GM18511 (cell line): ENCODE results near the gene DENND5B.
A peak's percentile ranks its signal among the peaks of the same experiment; 100 is the strongest.
"Not testable (repeated sequence)": the region's sequence is repeated elsewhere in the genome, so short reads cannot be mapped to it uniquely, and the experiment has no call there.

Source experiments
- ATAC-seq: cut with Tn5 transposase; IDR thresholded peaks from one replicate; pipeline ENCODE4 v1.9.1; 2021; ENCODE audit warnings: mild to moderate bottlenecking, moderate library complexity; ENCODE audit not compliant: unreplicated experiment

The DENND5B gene

GRCh38 chr12:31508436-31509150 is 82.3 kb downstream of the DENND5B start:
- ATAC-seq = no peak

DNA sequence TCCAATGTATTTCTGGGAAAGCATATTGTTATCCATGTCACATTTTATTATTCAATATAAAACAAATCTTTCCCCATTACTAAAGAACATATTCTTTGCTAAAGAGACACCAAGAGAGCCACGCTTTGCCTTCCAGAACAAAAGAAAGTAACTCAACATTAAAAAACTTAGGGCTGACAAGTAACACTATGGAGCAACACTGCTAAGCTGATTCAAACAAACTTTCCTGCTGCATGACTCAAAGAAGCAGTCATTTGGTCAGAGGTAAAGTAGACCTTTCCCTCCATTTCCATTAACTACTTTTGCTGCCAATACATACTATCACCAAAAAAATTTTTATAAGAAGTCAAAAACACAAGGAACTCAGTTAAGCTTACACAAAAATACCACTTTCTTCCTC is 83.0 kb downstream of the DENND5B start:
- no peak for ATAC-seq

- ATAC-seq = no peak
These were observed 84.2 kb downstream of the DENND5B start for GRCh38 chr12:31506515-31507306.

- ATAC-seq = no peak
These were observed 86.2 kb downstream of the DENND5B start for GRCh38 chr12:31504625-31505222.

GRCh38 chr12:31501014-31501413 is 89.9 kb downstream of the DENND5B start:
- ATAC-seq = not testable (repeated sequence)

DNA sequence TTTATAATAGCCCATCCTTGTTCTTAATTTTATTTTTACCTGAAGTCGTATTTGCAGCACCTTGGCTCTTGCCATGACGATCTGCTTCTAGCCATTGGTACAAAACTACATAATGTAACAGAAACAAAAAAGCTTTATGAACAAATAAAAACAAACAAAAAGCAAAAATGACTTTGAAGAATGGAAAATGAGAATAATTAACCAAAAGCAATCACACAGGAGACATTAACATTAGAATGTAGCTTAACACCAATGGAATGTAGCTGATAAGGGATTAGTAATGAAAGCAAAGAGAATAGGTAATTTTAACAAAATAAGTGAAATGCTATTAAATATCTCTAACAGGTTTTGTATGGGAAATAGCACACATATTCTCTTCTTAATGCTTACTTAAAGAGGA is 91.4 kb downstream of the DENND5B start:
- ATAC-seq = no peak

DNA sequence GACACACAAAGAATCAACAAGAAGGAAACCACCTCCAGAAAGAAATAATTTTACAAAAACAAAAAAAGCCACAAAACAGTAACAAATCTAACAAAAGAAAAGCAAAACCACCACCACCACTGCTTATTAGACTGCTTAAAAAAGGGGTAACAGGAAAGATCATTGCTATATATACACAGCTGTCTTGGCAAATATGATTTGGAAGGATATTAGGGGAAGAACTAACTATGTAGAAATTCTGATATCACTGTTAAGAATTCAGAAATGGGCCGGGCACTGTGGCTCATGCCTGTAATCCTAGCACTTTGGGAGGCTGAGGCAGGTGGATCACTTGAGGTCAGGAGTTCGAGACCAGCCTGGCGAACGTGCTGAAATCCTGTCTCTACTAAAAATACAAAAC is 92.5 kb downstream of the DENND5B start:
- no peak for ATAC-seq

GRCh38 chr12:31496257-31496656 is 94.7 kb downstream of the DENND5B start:
- no peak for ATAC-seq

- no peak for ATAC-seq
These were observed 96.5 kb downstream of the DENND5B start for GRCh38 chr12:31494455-31494854.

DNA sequence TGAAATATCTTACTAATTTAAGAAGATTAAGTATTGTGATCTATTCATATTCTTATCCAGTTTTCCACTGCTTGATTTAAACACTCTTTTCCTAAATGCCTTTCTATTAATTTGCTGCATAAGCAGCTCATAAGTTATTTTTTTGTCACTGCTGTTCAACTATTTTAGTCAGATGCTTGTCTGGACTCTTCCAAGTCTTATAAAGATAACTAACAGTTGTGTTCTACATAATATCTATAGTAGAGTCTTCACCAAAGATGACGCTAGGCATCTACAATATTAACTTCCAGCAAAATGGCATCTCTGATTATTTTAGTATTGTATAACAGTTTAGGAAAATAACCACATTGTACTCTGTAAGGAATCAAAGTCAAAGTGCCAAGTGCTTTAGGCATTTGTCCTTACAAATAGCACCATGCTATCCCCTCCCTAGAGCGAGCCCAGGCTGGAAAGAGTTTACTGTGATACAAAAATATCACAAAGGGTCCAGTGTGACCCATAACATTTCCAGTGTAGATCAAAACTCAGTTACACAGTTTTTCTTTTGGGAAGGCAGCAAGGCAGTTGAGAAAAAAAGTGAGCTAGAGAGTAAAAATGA is 98.2 kb downstream of the DENND5B start:
- no peak for ATAC-seq

DNA sequence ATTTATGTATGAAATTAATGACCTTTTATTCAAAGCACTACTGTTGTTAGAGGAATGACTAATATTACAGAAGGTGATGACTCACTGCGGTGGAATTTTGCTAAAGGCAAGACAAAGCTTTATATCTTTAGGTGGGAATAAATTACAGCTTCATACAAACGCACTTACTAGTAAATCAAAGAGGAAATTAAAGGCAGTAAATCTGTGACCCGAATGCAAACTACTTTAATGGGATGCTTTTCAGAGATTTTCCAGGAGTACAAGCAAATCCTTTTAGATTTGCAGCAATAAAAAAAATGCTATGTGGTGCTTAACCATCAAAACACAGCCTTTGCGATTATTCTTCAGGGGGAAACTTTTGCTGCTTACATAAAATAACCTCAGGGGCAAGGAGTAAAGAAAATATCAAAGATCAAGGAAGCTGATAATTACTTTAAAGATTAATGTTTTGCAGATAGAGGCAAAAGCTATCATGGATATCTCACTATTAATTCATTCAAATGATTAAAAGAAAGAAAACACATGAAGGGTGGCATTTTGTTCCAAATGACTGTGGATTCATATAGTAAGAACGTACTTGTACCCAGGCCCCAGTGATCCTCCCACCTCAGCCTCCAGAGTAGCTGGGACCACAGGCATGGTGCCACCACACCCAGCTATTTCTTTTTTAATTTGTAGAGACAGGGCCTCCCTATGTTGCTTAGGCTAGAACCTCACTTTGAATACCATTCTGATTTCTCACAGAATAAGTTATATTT is 98.9 kb downstream of the DENND5B start:
- ATAC-seq = no peak

GRCh38 chr12:31491241-31491794 is 99.6 kb downstream of the DENND5B start:
- no peak for ATAC-seq

DNA sequence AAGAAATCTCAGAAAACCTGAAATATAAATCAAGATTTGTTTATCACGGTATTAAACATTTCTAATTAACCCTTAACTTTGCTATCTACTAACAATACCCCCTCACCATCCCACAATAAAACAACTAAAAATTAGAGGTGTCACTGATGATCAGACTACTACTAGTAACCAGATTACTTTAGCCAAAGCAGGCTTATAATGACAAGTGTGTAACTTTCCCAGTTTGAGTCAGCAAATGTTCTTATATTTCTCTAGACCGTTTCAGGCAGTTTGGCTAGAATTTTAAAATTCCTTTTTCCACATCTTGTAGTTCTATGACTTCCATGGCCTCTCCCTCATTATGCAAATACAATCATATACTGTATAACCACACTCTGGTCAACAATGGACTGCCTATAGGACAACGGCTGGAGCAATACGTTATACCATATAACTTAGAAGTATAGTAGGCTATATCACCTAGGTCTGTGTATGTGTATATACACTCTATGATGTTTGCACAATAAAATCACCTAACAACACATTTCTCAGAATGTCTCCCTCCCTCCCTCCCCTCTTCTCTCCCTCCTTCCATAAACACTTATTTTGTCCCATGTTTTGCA is 102.1 kb downstream of the DENND5B start:
- no peak for ATAC-seq

DNA sequence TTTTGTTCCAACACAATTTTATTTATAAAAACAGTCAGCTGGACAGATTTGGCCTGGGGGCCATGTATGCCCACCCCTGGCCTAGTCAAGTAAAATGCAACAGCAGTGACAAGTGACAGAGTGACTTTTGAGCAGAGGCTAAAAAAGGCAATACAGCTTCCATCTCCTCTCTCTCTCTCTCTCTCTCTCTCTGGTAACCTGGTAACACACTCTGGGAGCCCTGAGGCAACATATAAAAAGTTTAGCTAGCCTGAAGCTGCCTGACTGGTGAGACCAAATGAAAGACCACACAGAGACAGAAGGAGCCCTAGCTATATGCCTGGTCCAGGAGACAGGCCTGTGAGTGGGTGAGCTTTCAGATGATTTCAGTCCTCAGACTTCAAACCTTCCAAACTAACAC is 105.4 kb downstream of the DENND5B start:
- no peak for ATAC-seq

- no peak for ATAC-seq
These were observed 108.1 kb downstream of the DENND5B start for GRCh38 chr12:31482816-31483215.

DNA sequence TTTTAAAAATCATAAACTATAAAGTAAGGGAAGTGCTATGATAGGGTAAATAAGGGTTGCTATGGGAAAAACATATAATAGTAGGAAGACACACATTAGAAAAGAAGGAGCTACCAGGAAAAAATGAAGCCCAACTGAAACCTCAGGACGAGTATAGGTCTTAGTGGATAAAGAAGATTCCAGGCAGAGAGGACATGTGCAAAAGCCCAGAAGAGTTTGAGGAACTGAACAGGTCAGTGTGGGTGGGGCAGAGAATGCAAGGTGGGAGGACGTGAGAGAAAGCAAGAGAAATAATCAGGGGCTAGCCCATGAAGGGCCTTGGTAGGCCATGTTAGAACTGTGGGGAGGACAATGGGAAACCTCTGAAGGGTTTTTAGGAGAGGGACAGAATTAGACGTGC is 109.5 kb downstream of the DENND5B start:
- ATAC-seq = no peak

- no peak for ATAC-seq
These were observed 111.3 kb downstream of the DENND5B start for GRCh38 chr12:31479516-31480210.

- no peak for ATAC-seq
These were observed 112.0 kb downstream of the DENND5B start for GRCh38 chr12:31478898-31479297.

DNA sequence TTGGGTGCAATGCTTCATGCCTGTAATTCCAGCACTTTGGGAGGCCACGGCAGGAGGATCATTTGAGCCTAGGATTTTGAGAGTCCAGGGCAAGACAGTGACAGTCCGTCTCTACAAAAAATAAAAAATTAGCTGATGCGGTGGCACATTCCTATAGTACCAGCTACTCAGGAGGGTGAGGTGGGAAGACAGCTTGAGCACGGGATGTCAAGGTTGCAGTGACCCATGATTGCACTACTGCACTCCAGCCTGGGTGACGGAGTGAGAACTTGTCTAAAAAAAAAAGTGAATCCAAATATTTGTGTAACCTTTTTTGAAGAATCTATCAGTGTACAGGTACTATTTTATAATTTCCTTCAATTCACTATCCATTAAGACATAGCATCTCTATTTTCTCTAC is 112.5 kb downstream of the DENND5B start:
- no peak for ATAC-seq

GRCh38 chr12:31477687-31478086 is 113.2 kb downstream of the DENND5B start:
- ATAC-seq = peak; percentile 74
